Effector memory CD8-positive, alpha-beta T cell (primary cell): ENCODE data around the gene KCNIP3.
"Not testable (repeated sequence)": the region's sequence is repeated elsewhere in the genome, so short reads cannot be mapped to it uniquely, and the experiment has no call there.

Experiments used
- ATAC-seq: fragments of 150-1000 bp; cut with Tn5 transposase; replicated peaks from 2 replicates; pipeline ENCODE4 v1.10.0; 2021; ENCODE audit warnings: mild to moderate bottlenecking, moderate library complexity
- DNase-seq, 3 experiments: peaks; one replicate each; pipeline ENCODE4 v3.0.0; 2021
- H3K27ac Mint-ChIP-seq, 2 donors: one replicate each; pipeline ENCODE4 v1.8.0; 2022; ENCODE audit warnings: mild to moderate bottlenecking in 2 of 2, mixed read lengths in 2 of 2, moderate library complexity in 2 of 2
- H3K27me3 Mint-ChIP-seq, 2 donors: one replicate each; pipeline ENCODE4 v1.8.0; 2022; ENCODE audit warnings: mixed read lengths in 2 of 2
- H3K36me3 Mint-ChIP-seq: one replicate; pipeline ENCODE4 v1.8.0; 2022; ENCODE audit warnings: mild to moderate bottlenecking, moderate library complexity, mixed read lengths; ENCODE audit not compliant: insufficient read depth
- H3K4me1 Mint-ChIP-seq, 2 donors: one replicate each; pipeline ENCODE4 v1.8.0; 2022; ENCODE audit warnings: low read depth in 2 of 2, mixed read lengths in 2 of 2
- H3K4me3 Mint-ChIP-seq, 2 donors: one replicate each; pipeline ENCODE4 v1.8.0; 2022; ENCODE audit warnings: mild to moderate bottlenecking in 2 of 2, mixed read lengths in 2 of 2, moderate library complexity in 2 of 2
- H3K9me3 Mint-ChIP-seq, 2 donors: one replicate each; pipeline ENCODE4 v1.8.0; 2022; ENCODE audit warnings: mixed read lengths in 2 of 2

Gene KCNIP3

GRCh38 chr2:95387358-95387757 is 90.2 kb downstream of the KCNIP3 start:
- H3K27me3 Mint-ChIP-seq = peaks cover 11 to 54% of the 10 kb centered on the region in 2 donors
- no peak for ATAC-seq
- no peaks in the 10 kb centered on the region for H3K36me3 Mint-ChIP-seq
- H3K4me3 Mint-ChIP-seq = no peak overlapping the region
- H3K4me1 Mint-ChIP-seq = no peaks in the 10 kb centered on the region
- no peak overlapping the region for H3K27ac Mint-ChIP-seq
- H3K9me3 Mint-ChIP-seq = no peaks in the 10 kb centered on the region
- DNase-seq = no peak

- Mint-ChIP-seq H3K4me3 (no peak overlapping the region), H3K27me3 (peaks cover 11 to 48% of the 10 kb centered on the region in 2 donors), H3K36me3 (no peaks in the 10 kb centered on the region), H3K9me3 (no peaks in the 10 kb centered on the region), H3K27ac (no peak overlapping the region), H3K4me1 (no peaks in the 10 kb centered on the region)
- ATAC-seq = no peak
- no peak for DNase-seq
These were observed 91.0 kb downstream of the KCNIP3 start for GRCh38 chr2:95388091-95388692.

GRCh38 chr2:95388856-95389244 is 91.7 kb downstream of the KCNIP3 start:
- peaks cover 8 to 44% of the 10 kb centered on the region in 2 donors for H3K27me3 Mint-ChIP-seq
- H3K4me3 Mint-ChIP-seq = no peak overlapping the region
- H3K36me3 Mint-ChIP-seq = no peaks in the 10 kb centered on the region
- DNase-seq (no peak), ATAC-seq (no peak)
- no peaks in the 10 kb centered on the region for H3K4me1 Mint-ChIP-seq
- no peaks in the 10 kb centered on the region for H3K9me3 Mint-ChIP-seq
- H3K27ac Mint-ChIP-seq = no peak overlapping the region

- H3K36me3 Mint-ChIP-seq = no peaks in the 10 kb centered on the region
- H3K4me1 Mint-ChIP-seq = no peaks in the 10 kb centered on the region
- peaks cover 2 to 37% of the 10 kb centered on the region in 2 donors for H3K27me3 Mint-ChIP-seq
- no peak overlapping the region for H3K27ac Mint-ChIP-seq
- no peaks in the 10 kb centered on the region for H3K9me3 Mint-ChIP-seq
- ATAC-seq (peak; percentile 58), DNase-seq (peak; percentile 9 to 36 (median 27))
- no peak overlapping the region for H3K4me3 Mint-ChIP-seq
These were observed 92.3 kb downstream of the KCNIP3 start for GRCh38 chr2:95389245-95390119.

GRCh38 chr2:95390272-95390880 is 93.2 kb downstream of the KCNIP3 start:
- no peak overlapping the region for H3K4me3 Mint-ChIP-seq
- no peak for DNase-seq
- peaks cover 0 to 29% of the 10 kb centered on the region in 2 donors for H3K27me3 Mint-ChIP-seq
- H3K4me1 Mint-ChIP-seq = no peaks in the 10 kb centered on the region
- no peaks in the 10 kb centered on the region for H3K36me3 Mint-ChIP-seq
- ATAC-seq = no peak
- no peak overlapping the region for H3K27ac Mint-ChIP-seq
- H3K9me3 Mint-ChIP-seq = no peaks in the 10 kb centered on the region

- H3K4me3 Mint-ChIP-seq = no peak overlapping the region
- DNase-seq = no peak
- no peak overlapping the region for H3K27ac Mint-ChIP-seq
- H3K4me1 Mint-ChIP-seq = no peaks in the 10 kb centered on the region
- no peaks in the 10 kb centered on the region for H3K9me3 Mint-ChIP-seq
- ATAC-seq = no peak
- H3K36me3 Mint-ChIP-seq = no peaks in the 10 kb centered on the region
- peaks cover 0 to 29% of the 10 kb centered on the region in 2 donors for H3K27me3 Mint-ChIP-seq
These were observed 93.8 kb downstream of the KCNIP3 start for GRCh38 chr2:95390881-95391321.

GRCh38 chr2:95391641-95392310 is 94.6 kb downstream of the KCNIP3 start:
- no peak for DNase-seq
- Mint-ChIP-seq H3K27ac (no peak overlapping the region), H3K4me3 (no peak overlapping the region), H3K27me3 (peaks cover 0 to 20% of the 10 kb centered on the region in 2 donors), H3K36me3 (no peaks in the 10 kb centered on the region), H3K4me1 (no peaks in the 10 kb centered on the region), H3K9me3 (no peaks in the 10 kb centered on the region)
- no peak for ATAC-seq

GRCh38 chr2:95392320-95392719 is 95.2 kb downstream of the KCNIP3 start:
- Mint-ChIP-seq H3K4me1 (no peaks in the 10 kb centered on the region), H3K9me3 (no peaks in the 10 kb centered on the region), H3K27me3 (peaks cover 0 to 18% of the 10 kb centered on the region in 2 donors), H3K4me3 (no peak overlapping the region), H3K27ac (no peak overlapping the region), H3K36me3 (no peaks in the 10 kb centered on the region)
- DNase-seq (no peak), ATAC-seq (no peak)

- no peak for DNase-seq
- H3K27ac Mint-ChIP-seq = no peak overlapping the region
- no peak overlapping the region for H3K4me3 Mint-ChIP-seq
- peaks cover 0 to 12% of the 10 kb centered on the region in 2 donors for H3K27me3 Mint-ChIP-seq
- H3K36me3 Mint-ChIP-seq = no peaks in the 10 kb centered on the region
- no peaks in the 10 kb centered on the region for H3K9me3 Mint-ChIP-seq
- H3K4me1 Mint-ChIP-seq = no peaks in the 10 kb centered on the region
- no peak for ATAC-seq
These were observed 95.7 kb downstream of the KCNIP3 start for GRCh38 chr2:95392730-95393455.

GRCh38 chr2:95393901-95394300 is 96.8 kb downstream of the KCNIP3 start:
- H3K9me3 Mint-ChIP-seq = no peaks in the 10 kb centered on the region
- ATAC-seq = no peak
- DNase-seq = no peak

GRCh38 chr2:95399061-95399460 is 101.9 kb downstream of the KCNIP3 start:
- Mint-ChIP-seq H3K27ac (no peak overlapping the region), H3K36me3 (peaks cover 9% of the 10 kb centered on the region), H3K4me3 (no peak overlapping the region), H3K9me3 (no peaks in the 10 kb centered on the region), H3K27me3 (no peaks in the 10 kb centered on the region), H3K4me1 (peaks cover 23% of the 10 kb centered on the region in 2 donors)
- DNase-seq = no peak
- no peak for ATAC-seq

More at GRCh38 chr2:95393901-95394300, 96.8 kb downstream of the KCNIP3 start:
- no peaks in the 10 kb centered on the region for H3K4me1 Mint-ChIP-seq
- H3K27me3 Mint-ChIP-seq = peaks cover 0 to 2% of the 10 kb centered on the region in 2 donors
- no peaks in the 10 kb centered on the region for H3K36me3 Mint-ChIP-seq
- no peak overlapping the region for H3K4me3 Mint-ChIP-seq
- H3K27ac Mint-ChIP-seq = no peak overlapping the region

GRCh38 chr2:95401480-95401879 is 104.3 kb downstream of the KCNIP3 start:
- H3K9me3 Mint-ChIP-seq = no peaks in the 10 kb centered on the region
- peak overlapping the region; percentile 98 to 100 for H3K4me3 Mint-ChIP-seq
- peak overlapping the region in 1 of 2 donors; percentile 99 for H3K27ac Mint-ChIP-seq
- H3K36me3 Mint-ChIP-seq = peaks cover 12% of the 10 kb centered on the region
- ATAC-seq (no peak), DNase-seq (no peak)
- peaks cover 23 to 25% of the 10 kb centered on the region in 2 donors for H3K4me1 Mint-ChIP-seq
- no peaks in the 10 kb centered on the region for H3K27me3 Mint-ChIP-seq

- Mint-ChIP-seq H3K4me1 (peaks cover 23 to 25% of the 10 kb centered on the region in 2 donors), H3K4me3 (peak overlapping the region; percentile 98 to 100), H3K27ac (peak overlapping the region; percentile 94 to 99), H3K36me3 (peaks cover 12% of the 10 kb centered on the region)
- ATAC-seq = peak; percentile 5
- not testable (repeated sequence) for H3K27me3 Mint-ChIP-seq, DNase-seq, H3K9me3 Mint-ChIP-seq
These were observed 104.8 kb downstream of the KCNIP3 start for GRCh38 chr2:95402004-95402369.
